GM12878 (cell line): ENCODE measurements around the gene ARMC8. TPM values are rescaled to one million over a fixed set of nuclear protein-coding genes. Genes with fewer than 3 reads are reported as not detected.

Experiments
- ATAC-seq: fragments of 200-7000 bp; cut with Tn5 transposase; 3 replicates; pipeline ENCODE4 v1.9.1; 2020; ENCODE audit warnings: mild to moderate bottlenecking, moderate library complexity
- BruUV-seq: library from RNA; stranded (reverse); fragments of 400-500 nt; replicated peaks from 2 replicates; lab custom pipeline; 2021; lab: Mats Ljungman, UMichigan
- CTCF ChIA-PET: fragments of 300-600 bp; sonication (Branson Sonifier 250); formaldehyde crosslinking; extraction: SDS; loops from one replicate; lab custom pipeline; 2021; ENCODE audit warnings: inconsistent platforms; lab: Yijun Ruan, JAX
- POLR2A ChIA-PET: fragments of 350-600 bp; formaldehyde crosslinking; extraction: SDS; loops from one replicate; lab custom pipeline; 2021; ENCODE audit warnings: inconsistent platforms; lab: Charles Lee
- RAD21 ChIA-PET: fragments of 300-600 bp; sonication (Branson Sonifier 250); formaldehyde crosslinking; loops from one replicate; lab custom pipeline; 2023; ENCODE audit warnings: antibody characterized with exemption; ENCODE audit not compliant: unreplicated experiment; lab: Charles Lee
- SMC1A ChIA-PET: fragments of 300-600 bp; sonication (Branson Sonifier 250); formaldehyde crosslinking; loops from one replicate; lab custom pipeline; 2023; ENCODE audit not compliant: unreplicated experiment, uncharacterized antibody; lab: Charles Lee
- DNase-seq: peaks from one replicate; pipeline ENCODE4 v3.0.0-alpha.2; 2011; ENCODE audit warnings: low read depth, low spot score
- FAIRE-seq: peaks from 3 replicates; lab custom pipeline; 2011; peaks lifted over from hg19 to GRCh38; lab: Jason Lieb, UNC
- H2AFZ ChIP-seq: 2 replicates; pipeline ENCODE4 v1.6.0; 2011; ENCODE audit warnings: low read depth, low read length, control low read depth; ENCODE audit not compliant: control insufficient read depth
- H3K27ac ChIP-seq: 2 replicates; pipeline ENCODE4 v1.5.1; 2011; ENCODE audit warnings: control low read depth; ENCODE audit not compliant: control insufficient read depth, insufficient read depth
- H3K27me3 ChIP-seq, 2 experiments: replicated peaks in 1 of 2; 2 replicates each; pipeline versions ENCODE4 v1.6.0 to v1.6.1; 2011; ENCODE audit warnings: low read length in 1 of 2; ENCODE audit not compliant: control insufficient read depth in 2 of 2, insufficient read depth in 2 of 2
- H3K36me3 ChIP-seq, 2 experiments: 2 replicates each; pipeline ENCODE4 v1.5.1; 2011; ENCODE audit warnings: low read length in 1 of 2; ENCODE audit not compliant: control insufficient read depth in 2 of 2, insufficient read depth in 2 of 2
- H3K4me1 ChIP-seq: 2 replicates; pipeline ENCODE4 v1.6.1; 2011; ENCODE audit warnings: mild to moderate bottlenecking, low read length, moderate library complexity, mixed read lengths; ENCODE audit not compliant: control insufficient read depth, insufficient read depth
- H3K4me2 ChIP-seq: 2 replicates; pipeline ENCODE4 v1.6.0; 2011; ENCODE audit warnings: control low read depth; ENCODE audit not compliant: control insufficient read depth, insufficient read depth
- H3K4me3 ChIP-seq: fragments of 200-600 bp; sonication (generic); 2 replicates; pipeline ENCODE4 v1.5.1; 2016
- H3K79me2 ChIP-seq: 2 replicates; pipeline ENCODE4 v1.6.0; 2011; ENCODE audit warnings: low read length; ENCODE audit not compliant: control insufficient read depth, insufficient read depth
- H3K9ac ChIP-seq: 2 replicates; pipeline ENCODE4 v1.8.0; 2011; ENCODE audit warnings: low read length, control low read depth, mixed read lengths; ENCODE audit not compliant: control insufficient read depth, insufficient read depth
- H3K9me3 ChIP-seq: replicated peaks from 3 replicates; pipeline ENCODE4 v1.5.1; 2011; ENCODE audit warnings: mild to moderate bottlenecking, low read length; ENCODE audit not compliant: control insufficient read depth, insufficient read depth
- H4K20me1 ChIP-seq: 2 replicates; pipeline ENCODE4 v1.6.0; 2011; ENCODE audit not compliant: control insufficient read depth, insufficient read depth
- DPF2 ChIP-seq: fragments of 450-650 bp; IDR thresholded peaks from 2 replicates; pipeline ENCODE4 v1.6.1; 2017; ENCODE audit warnings: mild to moderate bottlenecking
- IKZF2 ChIP-seq, 2 experiments: fragments of 450-650 bp; IDR thresholded peaks; 2 replicates each; pipeline ENCODE4 v1.6.1; 2017; ENCODE audit warnings: mild to moderate bottlenecking in 2 of 2, moderate library complexity in 2 of 2
- MYC ChIP-seq: IDR thresholded peaks from 2 replicates; pipeline ENCODE4 v1.6.1; 2011; ENCODE audit warnings: mild to moderate bottlenecking, low read length, moderate library complexity, inconsistent platforms; ENCODE audit not compliant: insufficient read depth, insufficient replicate concordance, insufficient read length, severe bottlenecking
- SREBF2 ChIP-seq: IDR thresholded peaks from 2 replicates; pipeline ENCODE4 v1.6.1; 2012; ENCODE audit warnings: mild to moderate bottlenecking, low read length
- SUPT20H ChIP-seq: IDR thresholded peaks from 2 replicates; pipeline ENCODE4 v1.6.1; 2011; ENCODE audit warnings: low read depth, mild to moderate bottlenecking, low read length, moderate library complexity, borderline replicate concordance; ENCODE audit not compliant: control insufficient read depth
- TARDBP ChIP-seq: IDR thresholded peaks from 2 replicates; pipeline ENCODE4 v1.6.1; 2016; ENCODE audit warnings: borderline replicate concordance
- WGBS: methylation state at CpG from one replicate; pipeline ENCODE4 v1.1.6; 2016; ENCODE audit warnings: low lambda C conversion rate; ENCODE audit not compliant: insufficient replicate concordance, insufficient coverage; ENCODE audit errors: missing lambda C conversion rate; 5-methylcytosine and 5-hydroxymethylcytosine counted together
- in situ Hi-C: fragments of 300-500 bp; cut with MboI; formaldehyde crosslinking; loops from 9 replicates; pipeline ENCODE4 v1.14.3; 2018; ENCODE audit warnings: mixed read lengths
- intact Hi-C: fragments of 100-400 bp; cut with micrococcal nuclease; formaldehyde crosslinking; loops from one replicate; pipeline ENCODE4 v1.14.2; 2022; ENCODE audit not compliant: unreplicated experiment
- polyA plus RNA-seq, 11 experiments: library from polyadenylated mRNA; depleted of rRNA in 4 of 11; unstranded in 6 of 11; stranded (reverse) in 5 of 11; fragments of >200 nt; fragmentation: Nextera tagmentation in 4 of 11; fragmentation: Illumina TruSeq in 1 of 11; extraction: Ambion mirVana in 4 of 11; extraction: Trizol in 1 of 11; gene quantifications; 1 replicate in 1 of 11; 2 replicates in 10 of 11; pipeline versions ENCODE4 v1.2.1 to v1.2.3, GENCODE V29; 2011 to 2016; ENCODE audit warnings: inconsistent platforms in 2 of 11, missing spikeins in 2 of 11, low read depth in 1 of 11
- total RNA-seq, 4 experiments: library from RNA; depleted of rRNA in 3 of 4; stranded (reverse); fragments of >200 nt in 3 of 4; fragmentation: Illumina TruSeq in 1 of 4; extraction: Trizol in 1 of 4; gene quantifications; 2 replicates each; pipeline versions ENCODE4 v1.2.1 to v1.2.3, GENCODE V29; 2013 to 2021
- TF ChIP-seq, protein P1 (sequence below): fragments of 450-650 bp; IDR thresholded peaks from 2 replicates; pipeline ENCODE4 v1.6.1; 2018; ENCODE audit warnings: borderline replicate concordance, mild to moderate bottlenecking; ENCODE audit not compliant: partially characterized antibody
- TF ChIP-seq, protein P2 (sequence below): fragments of 450-650 bp; formaldehyde crosslinking; IDR thresholded peaks from 2 replicates; pipeline ENCODE4 v1.5.0; 2022; ENCODE audit warnings: mild to moderate bottlenecking, missing genetic modification characterization
- TF ChIP-seq, protein P3 (sequence below): fragments of 150-350 bp; IDR thresholded peaks from 2 replicates; pipeline ENCODE4 v1.6.1; 2016; ENCODE audit warnings: low read depth, low read length

The ARMC8 gene
- total and polyA plus RNA-seq, 10 of the 15 experiments (the other 5 are each of a cell fraction or from before 2014, with no cell fraction given): 29.8 to 93.4 (median 45.3) TPM

DNA sequence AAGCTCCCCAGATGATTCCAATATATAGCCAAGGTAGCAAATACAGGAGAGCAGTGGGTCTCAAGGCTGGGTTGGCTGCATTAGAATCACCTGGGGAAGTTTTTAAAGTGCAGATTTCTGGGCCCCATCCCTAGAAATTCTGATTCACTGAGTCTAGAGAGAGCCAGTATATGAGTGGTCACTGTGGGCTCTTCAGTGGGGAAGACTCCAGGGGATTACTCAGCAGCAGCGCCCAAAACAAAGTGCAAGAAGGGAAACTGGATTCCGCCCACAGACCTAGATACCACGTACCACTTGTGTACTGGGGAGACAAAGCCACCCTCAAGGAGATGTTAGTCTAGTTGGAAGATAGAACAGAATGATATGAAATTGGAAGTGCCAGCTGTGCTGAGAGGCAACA, 102.6 kb downstream of the ARMC8 start (continued):
- TF ChIP-seq, protein P1, sequence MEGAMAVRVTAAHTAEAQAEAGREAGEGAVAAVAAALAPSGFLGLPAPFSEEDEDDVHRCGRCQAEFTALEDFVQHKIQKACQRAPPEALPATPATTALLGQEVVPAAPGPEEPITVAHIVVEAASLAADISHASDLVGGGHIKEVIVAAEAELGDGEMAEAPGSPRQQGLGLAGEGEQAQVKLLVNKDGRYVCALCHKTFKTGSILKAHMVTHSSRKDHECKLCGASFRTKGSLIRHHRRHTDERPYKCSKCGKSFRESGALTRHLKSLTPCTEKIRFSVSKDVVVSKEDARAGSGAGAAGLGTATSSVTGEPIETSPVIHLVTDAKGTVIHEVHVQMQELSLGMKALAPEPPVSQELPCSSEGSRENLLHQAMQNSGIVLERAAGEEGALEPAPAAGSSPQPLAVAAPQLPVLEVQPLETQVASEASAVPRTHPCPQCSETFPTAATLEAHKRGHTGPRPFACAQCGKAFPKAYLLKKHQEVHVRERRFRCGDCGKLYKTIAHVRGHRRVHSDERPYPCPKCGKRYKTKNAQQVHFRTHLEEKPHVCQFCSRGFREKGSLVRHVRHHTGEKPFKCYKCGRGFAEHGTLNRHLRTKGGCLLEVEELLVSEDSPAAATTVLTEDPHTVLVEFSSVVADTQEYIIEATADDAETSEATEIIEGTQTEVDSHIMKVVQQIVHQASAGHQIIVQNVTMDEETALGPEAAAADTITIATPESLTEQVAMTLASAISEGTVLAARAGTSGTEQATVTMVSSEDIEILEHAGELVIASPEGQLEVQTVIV: no peak
- TF ChIP-seq, protein P2, sequence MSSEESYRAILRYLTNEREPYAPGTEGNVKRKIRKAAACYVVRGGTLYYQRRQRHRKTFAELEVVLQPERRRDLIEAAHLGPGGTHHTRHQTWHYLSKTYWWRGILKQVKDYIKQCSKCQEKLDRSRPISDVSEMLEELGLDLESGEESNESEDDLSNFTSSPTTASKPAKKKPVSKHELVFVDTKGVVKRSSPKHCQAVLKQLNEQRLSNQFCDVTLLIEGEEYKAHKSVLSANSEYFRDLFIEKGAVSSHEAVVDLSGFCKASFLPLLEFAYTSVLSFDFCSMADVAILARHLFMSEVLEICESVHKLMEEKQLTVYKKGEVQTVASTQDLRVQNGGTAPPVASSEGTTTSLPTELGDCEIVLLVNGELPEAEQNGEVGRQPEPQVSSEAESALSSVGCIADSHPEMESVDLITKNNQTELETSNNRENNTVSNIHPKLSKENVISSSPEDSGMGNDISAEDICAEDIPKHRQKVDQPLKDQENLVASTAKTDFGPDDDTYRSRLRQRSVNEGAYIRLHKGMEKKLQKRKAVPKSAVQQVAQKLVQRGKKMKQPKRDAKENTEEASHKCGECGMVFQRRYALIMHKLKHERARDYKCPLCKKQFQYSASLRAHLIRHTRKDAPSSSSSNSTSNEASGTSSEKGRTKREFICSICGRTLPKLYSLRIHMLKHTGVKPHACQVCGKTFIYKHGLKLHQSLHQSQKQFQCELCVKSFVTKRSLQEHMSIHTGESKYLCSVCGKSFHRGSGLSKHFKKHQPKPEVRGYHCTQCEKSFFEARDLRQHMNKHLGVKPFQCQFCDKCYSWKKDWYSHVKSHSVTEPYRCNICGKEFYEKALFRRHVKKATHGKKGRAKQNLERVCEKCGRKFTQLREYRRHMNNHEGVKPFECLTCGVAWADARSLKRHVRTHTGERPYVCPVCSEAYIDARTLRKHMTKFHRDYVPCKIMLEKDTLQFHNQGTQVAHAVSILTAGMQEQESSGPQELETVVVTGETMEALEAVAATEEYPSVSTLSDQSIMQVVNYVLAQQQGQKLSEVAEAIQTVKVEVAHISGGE: no peak
- TF ChIP-seq SUPT20H (no peak), IKZF2 (IDR thresholded peaks at IDR 0.05) (no peak), TARDBP (no peak), MYC (no peak)
- TF ChIP-seq, all 136 proteins: peak for 0

DNA sequence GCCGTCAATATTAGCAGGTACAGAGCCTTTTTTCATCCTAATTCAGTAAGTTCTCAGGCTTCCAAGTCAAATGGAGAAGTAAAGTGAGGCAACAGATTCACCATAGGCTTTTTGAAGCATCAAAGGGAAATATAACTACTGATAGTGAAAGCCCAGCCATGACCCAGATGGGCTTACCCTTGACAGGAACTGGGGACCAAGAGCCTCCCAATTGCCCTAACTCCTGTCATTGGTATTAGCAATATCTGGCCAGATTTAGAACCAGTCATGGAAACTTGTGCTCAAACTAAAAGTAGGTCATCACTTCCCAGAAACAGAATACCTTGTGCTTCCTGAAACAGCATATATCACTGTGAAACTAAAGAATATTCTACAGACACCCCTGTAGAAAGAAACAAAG, 109.5 kb downstream of the ARMC8 start:
- intact Hi-C loops: no loop called here
- no TSS peak for BruUV-seq

More for the DNA sequence above, 109.5 kb downstream of the ARMC8 start:
- ChIA-PET SMC1A (no interaction called here), CTCF (no interaction called here), POLR2A (no interaction called here)
- Histone ChIP-seq H3K36me3 (peaks cover 1 to 6% of the 10 kb centered on the region in 2 experiments; a peak in 3 of 4 replicates), H3K27ac (no peak overlapping the region), H3K27me3 (no peaks in the 10 kb centered on the region)
- FAIRE-seq: no peak
- TF ChIP-seq, protein P3, sequence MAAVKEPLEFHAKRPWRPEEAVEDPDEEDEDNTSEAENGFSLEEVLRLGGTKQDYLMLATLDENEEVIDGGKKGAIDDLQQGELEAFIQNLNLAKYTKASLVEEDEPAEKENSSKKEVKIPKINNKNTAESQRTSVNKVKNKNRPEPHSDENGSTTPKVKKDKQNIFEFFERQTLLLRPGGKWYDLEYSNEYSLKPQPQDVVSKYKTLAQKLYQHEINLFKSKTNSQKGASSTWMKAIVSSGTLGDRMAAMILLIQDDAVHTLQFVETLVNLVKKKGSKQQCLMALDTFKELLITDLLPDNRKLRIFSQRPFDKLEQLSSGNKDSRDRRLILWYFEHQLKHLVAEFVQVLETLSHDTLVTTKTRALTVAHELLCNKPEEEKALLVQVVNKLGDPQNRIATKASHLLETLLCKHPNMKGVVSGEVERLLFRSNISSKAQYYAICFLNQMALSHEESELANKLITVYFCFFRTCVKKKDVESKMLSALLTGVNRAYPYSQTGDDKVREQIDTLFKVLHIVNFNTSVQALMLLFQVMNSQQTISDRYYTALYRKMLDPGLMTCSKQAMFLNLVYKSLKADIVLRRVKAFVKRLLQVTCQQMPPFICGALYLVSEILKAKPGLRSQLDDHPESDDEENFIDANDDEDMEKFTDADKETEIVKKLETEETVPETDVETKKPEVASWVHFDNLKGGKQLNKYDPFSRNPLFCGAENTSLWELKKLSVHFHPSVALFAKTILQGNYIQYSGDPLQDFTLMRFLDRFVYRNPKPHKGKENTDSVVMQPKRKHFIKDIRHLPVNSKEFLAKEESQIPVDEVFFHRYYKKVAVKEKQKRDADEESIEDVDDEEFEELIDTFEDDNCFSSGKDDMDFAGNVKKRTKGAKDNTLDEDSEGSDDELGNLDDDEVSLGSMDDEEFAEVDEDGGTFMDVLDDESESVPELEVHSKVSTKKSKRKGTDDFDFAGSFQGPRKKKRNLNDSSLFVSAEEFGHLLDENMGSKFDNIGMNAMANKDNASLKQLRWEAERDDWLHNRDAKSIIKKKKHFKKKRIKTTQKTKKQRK: no peak
- TF ChIP-seq SREBF2 (no peak), DPF2 (no peak)
- TF ChIP-seq, all 136 proteins: peak for 0
- H3K4me1 ChIP-seq: no peaks in the 10 kb centered on the region
- H2AFZ ChIP-seq: no peak overlapping the region
- DNase-seq: no peak
- no peaks in the 10 kb centered on the region for H4K20me1 ChIP-seq
- no peak overlapping the region for H3K4me3 ChIP-seq
- no peak overlapping the region for H3K4me2 ChIP-seq
- H3K9ac ChIP-seq: no peak overlapping the region
- 8% methylated on average over 1 of the region's 1 CpG for WGBS
- no peaks in the 10 kb centered on the region for H3K9me3 ChIP-seq
- RAD21 ChIA-PET: no interaction called here
- in situ Hi-C loops: no loop called here
- no peak for ATAC-seq
- no peaks in the 10 kb centered on the region for H3K79me2 ChIP-seq
